HepG2 (cell line): ENCODE measurements around the gene TCAF1. TPM values are rescaled to one million over a fixed set of nuclear protein-coding genes. Genes with fewer than 3 reads are reported as not detected.

Source experiments
- EP300 ChIP-seq, 3 experiments: sonication (generic) in 1 of 3; formaldehyde crosslinking in 1 of 3; IDR thresholded peaks; 2 replicates each; pipeline versions ENCODE4 v1.5.1 to v1.6.1; 2011 to 2020; ENCODE audit warnings: low read depth in 2 of 3, low read length in 2 of 3, borderline replicate concordance in 1 of 3, improper control_type of control experiment in 1 of 3, mild to moderate bottlenecking in 1 of 3, missing genetic modification reagents in 1 of 3, moderate library complexity in 1 of 3
- GATA4 ChIP-seq: sonication (generic); IDR thresholded peaks from 2 replicates; pipeline ENCODE4 v1.6.1; 2016; ENCODE audit warnings: antibody characterized with exemption, low read depth, borderline replicate concordance
- ZNF17 ChIP-seq: sonication (generic); formaldehyde crosslinking; IDR thresholded peaks from 2 replicates; pipeline ENCODE4 v1.5.0; 2020; ENCODE audit warnings: mild to moderate bottlenecking, missing genetic modification reagents
- ZNF432 ChIP-seq: sonication (generic); formaldehyde crosslinking; IDR thresholded peaks from 2 replicates; pipeline ENCODE4 v1.5.0; 2020; ENCODE audit warnings: missing genetic modification reagents, mild to moderate bottlenecking, borderline replicate concordance
- ZNF782 ChIP-seq: sonication (generic); formaldehyde crosslinking; IDR thresholded peaks from 2 replicates; pipeline ENCODE4 v1.4.0; 2020; ENCODE audit warnings: missing genetic modification reagents, mild to moderate bottlenecking, borderline replicate concordance
- polyA plus RNA-seq, 8 experiments: library from polyadenylated mRNA; depleted of rRNA in 3 of 8; stranded (reverse) in 7 of 8; unstranded in 1 of 8; fragments of >200 nt; fragmentation: Illumina TruSeq in 4 of 8; extraction: Trizol in 4 of 8; gene quantifications; 2 replicates each; pipeline versions ENCODE4 v1.2.1 to v1.2.3, GENCODE V29; 2011 to 2016; ENCODE audit warnings: low read depth in 4 of 8, missing spikeins in 1 of 8, mixed read lengths in 1 of 8; ENCODE audit not compliant: insufficient read depth in 1 of 8
- total RNA-seq, 5 experiments: library from RNA; depleted of rRNA; stranded (reverse); fragments of >200 nt; fragmentation: Illumina TruSeq; extraction: Trizol; gene quantifications; 2 replicates each; pipeline ENCODE4 v1.2.3, GENCODE V29; 2016; ENCODE audit warnings: low read depth in 1 of 5
- TF ChIP-seq, protein P1 (sequence below): sonication (generic); formaldehyde crosslinking; IDR thresholded peaks from 2 replicates; pipeline ENCODE4 v1.8.1; 2023; ENCODE audit warnings: mild to moderate bottlenecking, moderate library complexity, missing genetic modification reagents
- TF ChIP-seq, protein P2 (sequence below): sonication (generic); formaldehyde crosslinking; IDR thresholded peaks from 2 replicates; pipeline ENCODE4 v1.5.0; 2020; ENCODE audit warnings: missing genetic modification reagents, mild to moderate bottlenecking, borderline replicate concordance
- TF ChIP-seq, protein P3 (sequence below): sonication (generic); formaldehyde crosslinking; IDR thresholded peaks from 2 replicates; pipeline ENCODE4 v1.5.1; 2020; ENCODE audit warnings: mild to moderate bottlenecking, missing genetic modification reagents
- TF ChIP-seq, protein P4 (sequence below): sonication (generic); formaldehyde crosslinking; conservative IDR thresholded peaks from 2 replicates; pipeline ENCODE4 v1.4.0; 2020; ENCODE audit warnings: missing genetic modification reagents

Gene TCAF1
- total and polyA plus RNA-seq, 2 of the 13 experiments (the other 11 are each of a cell fraction or from before 2014, with no cell fraction given) = 36.2 to 101 TPM

DNA sequence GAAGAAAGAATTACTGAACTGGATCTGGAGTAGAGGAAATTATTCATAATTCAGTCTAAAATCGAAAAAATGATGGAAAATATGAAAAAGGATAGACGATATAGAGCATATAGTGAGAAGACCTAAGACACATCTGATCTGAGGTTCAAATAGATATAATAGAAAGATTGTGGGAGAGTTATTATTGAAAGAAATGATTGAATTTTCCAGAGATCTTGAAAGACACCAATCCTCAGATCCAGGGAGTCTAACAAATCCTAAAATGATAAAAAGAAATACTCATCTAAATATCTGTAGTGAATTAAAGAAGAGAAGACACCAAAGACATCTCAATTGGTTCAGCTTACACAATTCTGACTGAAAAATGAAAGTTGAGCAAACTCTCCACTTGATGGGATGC lies 12.9 kb downstream of the TCAF1 start (continued):
- TF ChIP-seq, protein P1, sequence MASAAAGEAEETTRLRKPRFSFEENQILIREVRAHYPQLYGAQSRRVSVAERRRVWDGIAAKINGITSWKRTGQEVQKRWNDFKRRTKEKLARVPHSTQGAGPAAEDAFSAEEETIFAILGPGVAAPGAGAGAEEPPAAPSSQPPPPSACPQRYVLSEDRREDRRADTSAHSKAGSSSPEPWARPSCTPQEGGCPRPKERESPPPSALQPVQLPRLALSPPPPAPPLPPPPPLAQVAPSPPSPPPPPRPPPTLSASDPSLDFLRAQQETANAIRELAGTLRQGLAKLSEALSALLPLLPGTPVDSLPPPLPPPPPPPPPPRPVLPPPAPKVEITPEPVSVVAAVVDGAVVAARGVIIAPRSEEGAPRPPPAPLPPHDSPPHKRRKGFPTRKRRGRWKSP (CRISPR knock-in tag) = no peak
- TF ChIP-seq, protein P2, sequence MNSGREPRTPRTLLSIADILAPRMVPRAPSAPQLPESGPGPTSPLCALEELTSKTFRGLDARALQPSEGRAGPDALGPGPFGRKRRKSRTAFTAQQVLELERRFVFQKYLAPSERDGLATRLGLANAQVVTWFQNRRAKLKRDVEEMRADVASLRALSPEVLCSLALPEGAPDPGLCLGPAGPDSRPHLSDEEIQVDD (CRISPR knock-in tag) = no peak
- TF ChIP-seq ZNF782 = no peak
- TF ChIP-seq, protein P3, sequence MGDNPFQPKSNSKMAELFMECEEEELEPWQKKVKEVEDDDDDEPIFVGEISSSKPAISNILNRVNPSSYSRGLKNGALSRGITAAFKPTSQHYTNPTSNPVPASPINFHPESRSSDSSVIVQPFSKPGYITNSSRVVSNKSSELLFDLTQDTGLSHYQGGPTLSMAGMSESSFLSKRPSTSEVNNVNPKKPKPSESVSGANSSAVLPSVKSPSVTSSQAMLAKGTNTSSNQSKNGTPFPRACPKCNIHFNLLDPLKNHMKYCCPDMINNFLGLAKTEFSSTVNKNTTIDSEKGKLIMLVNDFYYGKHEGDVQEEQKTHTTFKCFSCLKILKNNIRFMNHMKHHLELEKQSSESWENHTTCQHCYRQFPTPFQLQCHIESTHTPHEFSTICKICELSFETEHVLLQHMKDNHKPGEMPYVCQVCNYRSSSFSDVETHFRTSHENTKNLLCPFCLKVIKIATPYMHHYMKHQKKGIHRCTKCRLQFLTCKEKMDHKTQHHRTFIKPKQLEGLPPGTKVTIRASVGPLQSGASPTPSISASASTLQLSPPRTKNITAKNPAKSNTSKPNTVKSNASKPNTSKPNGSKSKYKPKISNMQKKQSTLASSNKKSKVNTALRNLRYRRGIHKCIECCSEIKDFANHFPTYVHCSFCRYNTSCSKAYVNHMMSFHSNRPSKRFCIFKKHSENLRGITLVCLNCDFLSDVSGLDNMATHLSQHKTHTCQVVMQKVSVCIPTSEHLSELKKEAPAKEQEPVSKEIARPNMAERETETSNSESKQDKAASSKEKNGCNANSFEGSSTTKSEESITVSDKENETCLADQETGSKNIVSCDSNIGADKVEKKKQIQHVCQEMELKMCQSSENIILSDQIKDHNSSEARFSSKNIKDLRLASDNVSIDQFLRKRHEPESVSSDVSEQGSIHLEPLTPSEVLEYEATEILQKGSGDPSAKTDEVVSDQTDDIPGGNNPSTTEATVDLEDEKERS = no peak
- no peak for TF ChIP-seq ZNF432
- no peak for TF ChIP-seq EP300 (IDR thresholded peaks at IDR 0.05; ENCODE audit: low read depth in 2 of 2, low read length in 2 of 2)
- no peak for TF ChIP-seq EP300 (CRISPR knock-in tag; IDR thresholded peaks at IDR 0.05; ENCODE audit: borderline replicate concordance)
- TF ChIP-seq ZNF17 (CRISPR knock-in tag) = no peak
- no peak for TF ChIP-seq GATA4
- TF ChIP-seq, protein P4, sequence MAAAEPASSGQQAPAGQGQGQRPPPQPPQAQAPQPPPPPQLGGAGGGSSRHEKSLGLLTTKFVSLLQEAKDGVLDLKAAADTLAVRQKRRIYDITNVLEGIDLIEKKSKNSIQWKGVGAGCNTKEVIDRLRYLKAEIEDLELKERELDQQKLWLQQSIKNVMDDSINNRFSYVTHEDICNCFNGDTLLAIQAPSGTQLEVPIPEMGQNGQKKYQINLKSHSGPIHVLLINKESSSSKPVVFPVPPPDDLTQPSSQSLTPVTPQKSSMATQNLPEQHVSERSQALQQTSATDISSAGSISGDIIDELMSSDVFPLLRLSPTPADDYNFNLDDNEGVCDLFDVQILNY (CRISPR knock-in tag) = no peak
- TF ChIP-seq, all 625 proteins: peak for 0
